PC-3 (cell line): Measurements from ENCODE around the gene CYREN.

Source experiments
- EZH2 ChIP-seq: fragments of 300-600 bp; sonication (generic); IDR thresholded peaks from one replicate; pipeline ENCODE4 v1.6.1; 2017; ENCODE audit warnings: antibody characterized with exemption, mild to moderate bottlenecking, low read length; ENCODE audit not compliant: unreplicated experiment
- TF ChIP-seq, protein P1 (sequence below): fragments of 300-600 bp; sonication (generic); conservative IDR thresholded peaks from 2 replicates; pipeline ENCODE4 v1.5.1; 2017; ENCODE audit warnings: antibody characterized with exemption, low read depth, mild to moderate bottlenecking, low read length

DNA sequence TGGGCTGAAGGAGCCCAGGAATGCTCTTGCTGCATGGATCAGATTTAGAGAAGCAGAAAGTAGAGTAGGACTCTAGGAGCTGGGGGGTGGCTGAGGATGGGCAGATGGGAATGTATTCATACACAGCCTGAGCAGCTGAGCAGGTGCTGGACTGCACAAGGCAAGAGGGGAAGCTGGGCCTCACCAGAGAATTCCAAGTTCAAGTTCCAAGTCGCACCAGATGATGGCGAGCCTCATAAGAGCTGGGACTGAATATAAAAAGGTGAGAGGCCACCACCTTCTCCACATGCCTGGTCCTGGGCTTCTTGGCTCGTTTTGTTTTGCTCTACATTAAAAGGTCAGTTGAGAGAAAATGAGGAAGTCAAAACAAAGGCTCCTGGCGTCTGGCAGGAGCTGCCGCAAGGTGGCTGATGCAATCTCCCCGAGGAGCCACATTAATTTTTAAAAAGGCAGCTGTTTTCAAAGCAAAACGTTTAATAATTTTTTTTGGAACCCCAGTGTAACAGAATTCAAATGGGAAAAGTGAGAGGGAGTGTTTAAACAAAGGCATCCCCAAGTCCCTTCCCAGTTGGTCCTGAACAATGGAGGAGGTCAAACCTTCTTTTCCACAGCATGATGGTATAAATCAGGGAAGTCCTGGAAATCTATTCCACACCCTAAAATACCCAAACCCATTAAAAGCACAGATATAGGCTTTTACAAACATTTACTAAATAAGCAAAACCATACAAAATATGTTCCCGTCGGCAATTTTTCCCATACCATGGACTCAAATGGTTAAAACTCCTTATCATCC, 9.5 kb downstream of the CYREN start:
- no peak for TF ChIP-seq EZH2
- TF ChIP-seq, protein P1, sequence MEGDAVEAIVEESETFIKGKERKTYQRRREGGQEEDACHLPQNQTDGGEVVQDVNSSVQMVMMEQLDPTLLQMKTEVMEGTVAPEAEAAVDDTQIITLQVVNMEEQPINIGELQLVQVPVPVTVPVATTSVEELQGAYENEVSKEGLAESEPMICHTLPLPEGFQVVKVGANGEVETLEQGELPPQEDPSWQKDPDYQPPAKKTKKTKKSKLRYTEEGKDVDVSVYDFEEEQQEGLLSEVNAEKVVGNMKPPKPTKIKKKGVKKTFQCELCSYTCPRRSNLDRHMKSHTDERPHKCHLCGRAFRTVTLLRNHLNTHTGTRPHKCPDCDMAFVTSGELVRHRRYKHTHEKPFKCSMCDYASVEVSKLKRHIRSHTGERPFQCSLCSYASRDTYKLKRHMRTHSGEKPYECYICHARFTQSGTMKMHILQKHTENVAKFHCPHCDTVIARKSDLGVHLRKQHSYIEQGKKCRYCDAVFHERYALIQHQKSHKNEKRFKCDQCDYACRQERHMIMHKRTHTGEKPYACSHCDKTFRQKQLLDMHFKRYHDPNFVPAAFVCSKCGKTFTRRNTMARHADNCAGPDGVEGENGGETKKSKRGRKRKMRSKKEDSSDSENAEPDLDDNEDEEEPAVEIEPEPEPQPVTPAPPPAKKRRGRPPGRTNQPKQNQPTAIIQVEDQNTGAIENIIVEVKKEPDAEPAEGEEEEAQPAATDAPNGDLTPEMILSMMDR, result no peak
